ENCODE measurements around the gene PDE10A.

The PDE10A gene

DNA sequence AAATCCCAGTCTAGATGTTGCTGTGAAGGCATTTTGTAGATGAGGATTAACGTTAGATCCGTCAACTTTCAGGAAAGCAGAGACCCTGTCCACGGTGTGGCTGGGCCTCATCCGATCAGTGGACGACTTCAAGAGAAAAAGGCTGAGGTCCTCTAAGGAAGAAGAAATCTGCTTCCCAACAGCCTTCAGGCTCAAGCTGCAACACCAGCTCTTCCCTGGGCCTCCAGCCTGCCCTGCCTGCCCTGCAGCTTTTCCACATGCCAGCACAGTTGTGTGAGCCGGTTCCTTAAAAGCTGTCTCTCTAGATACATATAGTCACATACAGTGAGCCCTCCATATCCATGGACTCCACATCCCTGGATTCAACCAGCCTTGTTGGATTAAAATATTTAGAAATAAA lies 14.1 kb upstream of the PDE10A start:
- no peak for DNase-seq

DNA sequence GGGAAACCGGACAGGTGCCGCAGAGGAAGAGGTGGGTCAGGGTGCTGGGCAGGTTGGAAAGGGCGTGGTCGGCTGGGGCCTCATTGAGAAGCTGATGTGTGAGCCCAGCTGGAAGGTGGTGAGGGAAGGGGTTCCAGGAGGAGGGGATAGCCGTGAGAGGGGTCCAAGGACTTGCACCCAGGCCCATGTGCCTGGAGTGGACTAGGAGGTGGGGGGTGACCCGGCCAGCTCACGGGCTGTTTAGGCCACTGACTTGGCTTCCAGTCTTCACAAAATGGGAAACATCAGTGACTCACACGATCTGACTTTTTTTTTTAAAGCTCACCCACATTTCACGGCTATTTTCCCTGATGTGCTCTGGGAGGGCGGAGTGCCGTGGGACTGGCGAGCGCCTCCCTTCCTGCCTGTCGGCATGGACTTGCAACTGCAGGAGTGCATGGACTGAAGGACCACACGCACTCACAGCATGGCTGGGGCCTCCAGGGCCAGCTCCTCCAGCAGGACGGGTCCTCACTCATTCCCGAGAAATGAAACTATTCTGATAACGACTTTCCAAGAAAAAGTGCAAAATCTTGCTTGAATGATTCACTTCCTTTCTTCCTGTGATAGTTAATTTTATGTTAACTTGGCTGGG lies 13.5 kb upstream of the PDE10A start:
- no peak for DNase-seq

DNA sequence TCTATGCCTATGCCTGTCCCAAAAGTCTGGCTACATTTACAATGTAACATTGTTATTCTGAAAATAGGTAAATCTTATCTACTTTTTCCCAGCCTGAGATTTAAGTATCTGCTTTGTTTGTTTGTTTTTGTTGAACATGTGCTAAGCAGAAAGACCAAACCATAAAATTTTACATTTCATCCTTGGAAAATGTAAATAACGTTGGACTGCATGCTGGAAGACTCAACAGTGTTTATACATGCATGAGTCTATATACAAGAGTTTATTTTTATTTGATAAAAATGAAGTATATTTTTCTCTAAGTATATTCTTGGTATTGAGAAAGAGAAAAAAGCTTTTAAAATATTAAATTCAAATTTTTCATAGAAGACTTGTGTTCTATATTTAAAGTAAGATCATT lies 12.1 kb upstream of the PDE10A start:
- DNase-seq, result no peak

DNA sequence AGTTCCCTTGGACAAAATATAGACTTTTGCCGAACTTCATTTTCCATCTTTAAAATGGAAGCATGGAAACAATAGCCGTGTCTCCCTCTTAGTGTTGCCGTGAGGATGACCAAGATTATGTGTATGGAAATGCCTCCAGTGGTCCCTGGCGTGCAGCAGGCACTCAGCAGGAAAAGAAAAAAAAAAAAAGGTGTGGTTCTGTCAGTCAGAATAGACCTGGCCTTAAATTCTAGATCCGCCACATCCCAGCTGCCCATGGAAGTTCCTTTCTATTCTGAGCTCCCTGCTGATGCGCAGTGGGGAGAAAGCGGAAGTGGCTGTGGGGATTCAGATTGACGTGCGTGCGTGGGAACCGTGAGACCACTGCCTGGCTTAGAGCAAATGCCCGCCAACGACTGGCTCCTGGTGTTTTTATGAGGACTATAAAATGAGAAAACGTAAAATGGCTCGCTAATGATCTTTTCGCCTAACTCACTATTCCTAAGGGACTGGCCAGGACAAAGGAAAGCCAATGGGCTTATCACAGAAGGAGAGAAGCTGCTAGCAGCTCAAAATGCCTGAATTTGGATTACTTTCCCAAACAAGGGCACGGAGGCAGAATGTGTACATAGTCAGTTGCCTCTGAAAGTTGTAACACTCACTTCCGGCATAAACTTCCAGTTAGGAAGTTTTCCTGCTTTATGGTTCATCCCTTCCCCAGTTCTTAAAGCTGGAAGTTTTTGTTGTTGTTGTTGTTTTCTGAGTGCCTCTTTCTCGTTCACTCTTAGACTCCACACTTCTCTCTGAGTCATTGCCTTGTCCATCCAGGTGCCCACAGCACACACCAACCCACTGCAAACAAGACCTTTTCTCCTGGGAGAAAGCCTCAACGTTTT lies 11.4 kb upstream of the PDE10A start:
- DNase-seq, result no peak

DNA sequence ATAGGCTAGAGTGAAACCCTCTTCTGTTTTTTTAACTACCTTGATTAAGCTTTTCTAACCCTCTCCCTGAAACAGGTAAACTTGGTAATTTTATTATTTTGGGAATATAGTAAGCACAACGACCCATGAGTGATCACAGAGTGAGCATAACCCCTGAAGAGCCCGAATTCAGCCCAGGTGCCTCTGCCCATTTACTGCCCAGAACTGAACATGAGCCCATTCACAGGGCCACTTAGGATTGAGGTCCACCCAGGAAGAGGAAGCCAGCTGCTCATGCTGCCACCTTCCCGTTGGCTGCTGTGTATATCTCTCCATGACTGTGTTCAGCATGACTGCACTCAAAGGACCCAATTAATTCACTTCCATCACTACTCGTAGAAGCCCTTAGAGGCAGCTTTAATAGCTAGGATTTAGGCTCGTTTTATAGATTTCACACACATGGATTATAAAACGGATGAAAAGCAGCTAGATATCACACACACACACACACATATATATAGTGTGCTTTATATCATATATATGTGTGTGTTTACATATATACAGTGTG lies 8.3 kb upstream of the PDE10A start:
- DNase-seq, result no peak

DNA sequence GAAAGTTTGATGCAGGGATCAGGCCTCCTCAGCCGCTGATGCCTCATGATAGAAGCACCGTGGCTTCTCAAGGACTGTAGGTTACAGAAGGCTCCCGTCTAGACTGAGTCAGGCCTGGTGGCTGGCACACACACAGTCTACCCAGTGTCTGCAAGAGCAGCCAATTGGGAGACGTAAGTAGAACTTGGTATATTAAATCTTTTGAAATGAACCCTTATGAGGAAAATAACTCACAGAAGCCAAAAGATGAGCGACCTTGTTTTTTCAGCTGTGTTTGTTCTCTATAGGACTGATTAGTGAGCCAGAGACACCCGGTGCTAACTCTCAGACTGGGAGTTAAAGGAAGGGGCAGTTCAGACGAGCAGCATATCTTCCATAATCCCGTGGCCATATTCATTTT lies 5.9 kb upstream of the PDE10A start:
- no peak for DNase-seq

DNA sequence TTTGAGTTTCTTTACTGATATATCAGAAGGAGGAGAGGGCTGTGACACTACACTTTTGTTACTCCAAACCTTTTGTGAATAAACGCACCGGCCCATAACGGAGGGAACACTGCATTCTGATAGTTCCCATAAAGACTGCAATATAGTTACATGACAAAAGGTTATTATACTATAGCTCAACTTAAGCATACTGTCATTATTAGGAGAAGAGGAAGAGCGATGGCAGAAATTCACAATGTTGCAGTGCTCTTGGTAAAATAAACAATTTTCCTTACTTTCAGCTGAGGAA lies 2.3 kb upstream of the PDE10A start:
- no peak for DNase-seq

DNA sequence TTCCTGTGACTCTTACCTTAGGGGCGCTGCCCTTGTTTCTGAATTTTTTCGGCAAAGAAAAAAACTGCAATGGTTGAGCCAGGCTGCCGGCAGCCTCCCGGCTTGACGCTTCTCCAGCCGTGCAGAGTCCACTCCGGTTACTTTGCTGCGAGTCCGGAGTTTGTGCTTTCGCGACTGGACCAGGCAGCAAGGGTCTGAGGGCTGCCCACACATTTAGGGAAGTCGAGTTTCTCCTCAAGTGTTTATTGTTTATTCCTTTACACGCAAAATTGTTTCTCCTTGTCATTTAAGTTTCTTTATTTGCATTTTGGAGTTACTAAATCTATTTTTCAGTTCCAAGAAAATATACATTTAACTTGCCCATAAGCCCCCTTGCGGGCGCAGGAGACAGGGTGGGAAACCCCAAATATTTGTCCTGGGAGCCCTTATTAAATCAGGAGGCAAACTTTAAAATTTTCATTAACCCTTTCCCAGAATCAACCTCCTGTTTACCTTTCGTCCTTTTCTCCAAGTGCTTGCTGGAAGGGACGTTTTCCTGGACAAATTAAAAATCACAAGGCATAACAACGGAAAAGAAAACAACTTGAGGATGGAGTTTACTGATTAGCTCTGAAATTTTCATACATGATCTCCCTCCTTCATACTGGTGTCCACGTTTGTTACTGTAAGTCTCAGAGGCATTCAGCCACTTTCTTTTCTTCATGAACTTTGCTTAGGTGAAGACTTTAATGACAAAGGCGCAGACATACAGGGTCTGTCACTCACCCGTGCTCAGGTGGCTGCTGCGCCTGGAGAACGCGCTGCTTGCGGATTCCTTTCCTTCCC lies 1.7 kb upstream of the PDE10A start:
- DNase-seq, result no peak

DNA sequence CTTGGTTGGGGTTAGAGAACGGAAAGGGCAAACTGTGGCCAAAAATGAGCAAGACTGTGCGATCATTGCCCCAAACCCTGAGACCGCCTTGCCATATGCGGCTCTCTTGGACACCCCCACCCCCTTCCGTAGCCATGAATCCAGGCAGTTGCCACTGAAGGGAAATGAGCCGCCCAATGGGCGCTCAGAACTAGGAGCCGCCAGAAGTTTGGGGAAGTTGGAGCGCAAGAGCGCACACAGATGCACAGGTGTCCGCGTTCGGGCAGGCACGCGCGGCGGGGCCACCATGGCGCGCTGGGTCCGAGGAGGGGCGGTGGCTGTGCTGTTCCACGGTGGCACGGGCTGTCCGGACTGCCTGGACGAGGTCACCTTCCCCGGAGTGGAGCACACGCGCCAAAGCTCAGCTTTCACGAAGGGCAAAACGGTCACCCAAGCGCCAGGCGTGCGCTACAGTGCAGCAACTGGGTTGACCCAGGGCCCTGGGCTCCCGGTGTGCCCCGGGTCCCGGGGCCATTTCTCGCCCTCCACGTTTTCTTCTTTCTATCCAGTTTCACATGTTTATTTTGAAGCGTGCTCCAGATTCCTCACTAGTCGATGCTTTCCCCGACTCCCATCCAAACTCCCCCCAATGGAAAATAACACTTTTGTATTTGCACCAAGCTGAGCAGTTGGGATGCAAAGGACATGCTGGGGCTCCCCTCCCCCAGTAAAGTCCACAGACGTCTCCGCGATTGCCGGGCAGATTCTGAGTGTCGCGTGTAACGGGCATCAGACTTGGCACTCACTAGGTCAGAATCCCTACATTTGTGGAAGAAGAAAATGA lies 906 bp upstream of the PDE10A start:
- DNase-seq, result no peak

DNA sequence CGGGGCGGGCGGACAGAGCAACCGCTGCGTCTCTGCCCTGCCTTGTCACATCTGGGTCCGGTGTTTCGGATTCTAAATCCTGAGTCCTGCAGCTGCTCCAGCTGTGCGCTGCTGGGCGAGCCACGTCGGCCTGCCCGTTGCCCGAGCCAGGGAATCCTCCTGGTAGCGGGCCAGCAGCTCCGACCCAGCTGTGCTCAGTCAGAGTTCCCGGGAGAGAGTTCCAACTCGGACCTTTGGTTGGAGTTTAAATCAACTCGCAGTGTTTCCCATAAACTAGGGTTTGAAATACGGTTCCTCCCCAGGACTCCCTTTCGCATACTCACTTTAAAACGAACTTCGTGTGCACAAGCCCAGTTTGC lies 315 bp upstream of the PDE10A start:
- DNase-seq, result no peak

DNA sequence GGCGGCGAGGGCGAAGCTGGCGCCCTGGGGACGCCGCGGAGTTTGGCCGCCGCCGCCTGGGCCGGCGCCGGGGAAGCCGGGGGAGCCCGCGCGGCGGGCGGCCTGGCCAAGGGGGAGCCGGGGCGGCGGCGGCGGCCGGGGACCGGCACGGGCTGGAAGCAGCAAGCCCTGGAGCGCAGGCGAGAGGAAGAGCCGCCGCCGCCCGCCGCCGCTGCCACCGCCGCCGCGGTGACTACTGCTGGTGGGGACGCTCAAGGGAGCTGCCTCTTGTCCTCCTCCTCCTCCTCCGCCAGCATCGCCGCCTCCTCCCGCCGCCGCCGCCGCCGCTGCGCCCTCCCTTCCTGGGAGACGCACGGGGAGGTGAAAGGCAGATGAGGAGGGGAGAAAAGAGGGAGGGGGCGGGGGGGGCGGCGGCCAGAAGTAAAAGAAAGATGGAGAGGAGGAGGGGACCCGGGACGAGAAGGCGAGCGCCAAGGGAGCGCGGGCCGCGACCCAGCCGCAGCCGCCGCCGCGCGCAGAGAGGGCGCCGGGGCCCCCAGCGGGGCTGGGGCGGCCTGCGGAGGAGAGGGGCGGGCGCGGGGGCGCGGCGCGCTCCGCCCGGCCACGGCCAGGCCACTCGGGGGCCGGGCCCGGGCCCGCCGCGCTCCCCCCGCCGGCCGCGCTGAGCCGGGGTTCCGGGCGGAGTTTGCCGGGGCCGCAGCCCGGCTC lies 846 bp downstream of the PDE10A start:
- no peak for DNase-seq

DNA sequence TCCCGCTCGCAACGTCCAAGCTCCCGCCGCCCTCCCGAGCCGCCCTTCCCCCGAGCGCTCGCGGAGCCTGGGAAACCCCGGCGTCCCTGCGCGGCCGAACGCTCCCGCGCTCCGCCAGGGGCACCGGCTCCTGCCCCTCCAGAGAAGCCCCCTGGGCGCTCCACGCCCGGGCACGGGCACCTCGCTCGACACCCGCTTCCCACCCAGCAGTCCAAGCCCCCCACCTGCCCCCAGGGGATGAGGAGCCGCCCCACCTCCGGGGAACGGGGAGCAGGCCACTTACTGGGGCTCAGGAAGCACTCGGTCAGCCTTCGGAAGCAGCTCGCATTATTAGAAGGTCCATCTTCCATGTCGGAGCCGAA lies 1.4 kb downstream of the PDE10A start:
- DNase-seq, result no peak

DNA sequence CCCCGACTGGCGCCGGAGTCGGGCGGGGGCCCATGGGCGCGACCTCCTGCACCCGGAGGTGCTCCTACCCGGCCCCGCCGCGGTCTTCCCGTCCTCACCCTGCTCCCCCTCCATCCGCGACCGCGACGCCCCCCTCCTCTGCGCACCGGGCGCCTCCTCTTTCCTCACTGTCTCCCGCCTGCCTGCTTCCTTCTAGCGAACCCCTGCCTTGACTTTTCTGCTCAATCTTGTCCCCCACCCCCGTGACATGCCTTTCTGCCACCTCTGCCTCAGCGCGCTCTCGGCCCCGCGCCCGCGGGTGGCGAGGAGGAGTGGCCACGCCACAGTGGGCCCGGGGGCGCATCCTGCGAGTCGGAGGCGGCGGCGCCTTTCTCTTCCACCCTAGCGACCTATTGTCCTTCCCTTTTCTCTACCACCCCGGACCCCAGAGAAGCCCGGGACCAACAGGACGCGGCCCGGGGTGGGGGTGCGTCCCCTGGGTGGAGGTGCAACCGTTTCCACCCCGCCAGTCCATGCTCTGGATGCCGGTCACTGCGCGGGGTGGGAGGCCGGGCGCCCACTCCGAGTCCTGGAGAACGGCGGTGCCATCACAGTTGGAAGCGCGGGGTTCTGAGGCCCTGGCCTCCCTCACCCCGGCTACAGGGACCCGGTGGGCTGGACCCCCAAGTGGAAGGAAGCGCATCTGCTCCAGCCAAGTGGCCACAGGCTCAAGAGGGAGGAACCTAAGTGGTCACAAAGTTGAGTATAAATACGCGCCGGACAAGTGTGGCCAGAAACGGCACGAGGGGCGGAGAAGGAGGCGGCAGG lies 2.0 kb downstream of the PDE10A start:
- no peak for DNase-seq

DNA sequence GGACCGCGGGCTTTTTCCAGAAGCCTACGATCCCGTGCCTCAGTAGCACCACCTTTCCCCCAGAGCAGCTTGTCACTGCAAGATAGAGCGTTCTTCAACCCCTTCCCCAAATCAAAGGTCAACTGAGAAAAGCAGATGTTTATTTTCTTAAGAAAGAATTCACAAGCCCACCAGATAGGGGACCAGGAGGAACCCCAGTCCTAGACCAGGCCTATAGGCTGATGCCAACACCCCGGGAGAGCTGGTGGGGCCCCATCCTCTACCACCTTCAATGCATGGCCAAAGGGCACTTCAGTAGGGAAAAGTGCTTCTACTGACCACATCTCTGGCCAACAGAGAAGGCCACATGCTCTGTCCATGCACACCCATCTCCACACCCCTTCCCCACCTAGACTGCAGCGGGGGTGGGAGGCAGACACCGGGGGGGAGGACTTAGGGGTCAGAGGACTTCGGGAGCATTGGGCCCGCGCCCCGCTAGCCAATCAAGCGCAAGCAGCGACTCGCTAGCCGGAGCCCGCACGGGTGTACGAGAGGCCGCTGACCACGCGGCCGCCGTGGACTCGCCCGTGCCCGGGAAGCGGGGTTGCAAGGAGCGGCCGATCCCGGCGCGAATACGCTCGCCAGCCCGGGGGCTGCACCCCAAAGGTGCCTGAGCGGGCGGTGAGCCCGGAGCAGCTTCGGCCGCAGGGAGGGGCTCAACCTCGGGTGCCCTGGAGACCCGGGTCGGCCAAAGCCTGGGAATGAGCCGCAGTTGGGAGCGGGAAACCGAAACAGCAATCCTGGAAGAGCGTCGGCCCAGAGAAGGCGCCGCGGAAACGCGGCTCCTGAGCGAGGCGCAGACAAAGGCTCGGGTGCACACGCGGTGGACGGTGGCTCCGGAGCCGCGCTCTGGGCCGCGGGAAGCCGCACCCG lies 2.8 kb downstream of the PDE10A start:
- no peak for DNase-seq

DNA sequence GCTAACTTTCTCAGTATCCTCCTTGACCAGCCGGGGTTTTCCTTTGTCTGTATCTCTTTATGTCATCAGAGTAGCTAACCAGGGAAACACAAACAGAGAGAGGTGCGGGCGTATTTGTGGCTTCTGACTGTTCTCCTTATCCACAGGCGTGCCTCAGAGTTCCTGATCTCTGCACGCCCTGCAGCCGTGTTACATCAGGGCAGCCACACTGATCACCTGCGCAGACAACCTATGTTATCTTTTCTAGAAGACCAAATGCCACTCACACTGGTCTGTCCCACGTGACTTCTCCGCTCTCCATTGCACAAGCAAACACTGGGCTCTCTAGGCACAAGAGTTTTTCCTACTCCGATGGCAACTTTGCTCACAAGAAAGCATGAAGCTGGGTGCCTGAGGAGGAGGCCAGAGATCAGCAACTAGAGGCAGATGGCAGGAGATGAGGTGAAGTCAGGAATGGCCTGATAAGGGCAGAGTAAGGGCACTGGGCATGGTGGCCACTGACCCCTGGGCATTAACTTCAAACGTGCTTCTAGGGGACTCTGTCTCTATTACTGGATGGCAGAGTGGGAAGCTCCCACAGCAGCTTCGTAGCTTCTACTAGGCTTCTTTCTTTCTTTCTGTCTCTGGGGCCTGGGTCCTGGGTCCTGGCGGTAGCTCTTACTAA lies 4.5 kb downstream of the PDE10A start:
- no peak for DNase-seq

DNA sequence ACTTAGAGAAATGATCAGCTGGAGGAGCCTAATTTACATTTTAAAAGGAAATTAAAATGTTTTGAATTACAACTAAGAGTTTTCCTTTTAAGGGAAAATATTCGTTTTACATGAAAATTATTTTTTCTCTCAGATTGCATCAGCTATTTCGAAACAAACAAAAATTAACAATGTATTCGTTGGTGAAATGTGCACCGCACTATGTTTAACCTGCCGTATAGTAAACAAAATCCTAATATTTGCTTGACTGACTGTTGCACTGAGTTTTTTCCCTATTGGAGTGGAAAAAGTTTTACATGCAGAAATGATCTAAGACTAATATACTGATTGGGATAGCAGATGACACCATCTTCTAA lies 5.7 kb downstream of the PDE10A start:
- no peak for DNase-seq

DNA sequence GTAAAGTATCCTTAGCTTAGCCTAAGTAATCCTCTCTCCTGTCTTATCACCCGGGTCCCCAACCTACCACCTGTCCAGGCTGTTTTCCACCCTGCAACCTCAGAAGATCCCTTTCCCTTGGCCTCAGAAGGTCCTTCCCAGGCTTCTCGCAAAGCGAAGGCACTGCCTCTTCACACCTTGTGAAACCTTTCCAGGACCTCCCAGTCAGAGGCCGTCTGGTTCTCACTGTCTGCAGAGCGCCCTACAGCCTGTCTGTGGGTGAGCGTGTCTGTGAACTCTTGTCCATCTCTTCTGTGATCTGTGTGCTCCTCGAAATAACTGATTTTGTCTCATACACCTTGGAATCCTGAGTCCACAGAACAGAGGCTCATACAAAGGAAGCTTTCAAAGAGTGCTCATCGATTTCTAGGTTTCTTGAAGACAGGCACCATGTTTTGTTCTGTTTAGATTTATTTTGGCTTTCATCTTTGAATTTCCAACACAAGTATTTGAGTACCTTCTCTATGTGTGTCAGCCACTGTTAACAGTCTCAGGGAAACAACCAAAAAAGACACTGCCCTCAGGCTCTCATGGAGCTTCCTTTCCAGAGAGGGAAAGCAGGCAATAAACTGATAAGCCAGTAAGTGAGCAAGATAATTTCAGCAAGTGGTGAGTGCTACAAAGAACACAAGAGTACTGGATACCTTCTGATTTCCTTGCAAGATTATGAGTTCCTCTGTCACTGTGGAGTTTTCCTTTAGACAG lies 6.3 kb downstream of the PDE10A start:
- no peak for DNase-seq

DNA sequence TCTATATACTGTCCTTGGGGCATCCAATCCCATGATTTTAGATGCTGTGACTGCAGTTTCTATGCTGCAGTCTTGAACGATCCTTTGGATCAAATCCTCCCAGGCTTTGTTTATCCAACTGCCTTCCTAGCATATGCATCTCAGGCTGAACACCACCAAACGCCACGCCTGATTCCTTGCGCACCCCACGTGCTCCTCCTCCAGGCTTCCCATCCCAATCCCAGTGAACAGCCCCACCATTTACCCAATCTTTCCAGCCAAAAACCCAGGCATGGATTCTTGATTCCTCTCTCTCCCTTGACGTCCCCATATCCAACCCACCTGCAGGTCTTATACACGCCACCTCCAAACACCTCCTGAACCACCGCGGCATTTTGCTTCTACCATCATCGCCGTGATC lies 7.8 kb downstream of the PDE10A start:
- DNase-seq, result no peak

DNA sequence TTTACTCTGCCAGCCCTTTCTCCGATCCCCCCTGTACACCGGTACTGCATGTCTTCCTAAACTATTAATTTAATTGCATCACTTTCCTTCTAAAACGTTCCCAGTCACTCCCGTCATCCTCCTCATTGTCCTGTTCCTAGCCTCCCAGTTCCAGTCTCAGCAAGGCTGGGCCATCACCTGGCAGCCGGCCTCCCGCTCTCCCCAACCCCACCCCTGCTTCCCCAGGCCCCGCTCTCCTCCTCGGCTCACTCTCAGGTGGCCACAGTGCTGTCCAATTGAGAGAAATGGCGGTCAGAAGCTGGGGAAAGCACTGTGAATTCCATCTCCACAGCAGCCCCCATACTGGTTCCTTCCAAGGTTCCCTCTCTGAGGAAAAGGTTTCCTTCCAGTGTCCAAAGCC lies 8.9 kb downstream of the PDE10A start:
- DNase-seq, result no peak

All from SW 1271 (cell line).